GM23248 (cell line): ENCODE measurements around the gene PDCD5.

Source experiments
- EZH2 ChIP-seq: fragments of 200-600 bp; sonication (generic); IDR thresholded peaks from 2 replicates; pipeline ENCODE4 v1.6.1; 2018; ENCODE audit warnings: antibody characterized with exemption, mild to moderate bottlenecking; ENCODE audit not compliant: insufficient read depth, poor library complexity, severe bottlenecking
- EZH2phosphoT487 ChIP-seq: fragments of 200-600 bp; sonication (generic); IDR thresholded peaks from 2 replicates; pipeline ENCODE4 v1.6.1; 2018; ENCODE audit warnings: antibody characterized with exemption, moderate library complexity, mild to moderate bottlenecking, low read depth; ENCODE audit not compliant: insufficient read depth

DNA sequence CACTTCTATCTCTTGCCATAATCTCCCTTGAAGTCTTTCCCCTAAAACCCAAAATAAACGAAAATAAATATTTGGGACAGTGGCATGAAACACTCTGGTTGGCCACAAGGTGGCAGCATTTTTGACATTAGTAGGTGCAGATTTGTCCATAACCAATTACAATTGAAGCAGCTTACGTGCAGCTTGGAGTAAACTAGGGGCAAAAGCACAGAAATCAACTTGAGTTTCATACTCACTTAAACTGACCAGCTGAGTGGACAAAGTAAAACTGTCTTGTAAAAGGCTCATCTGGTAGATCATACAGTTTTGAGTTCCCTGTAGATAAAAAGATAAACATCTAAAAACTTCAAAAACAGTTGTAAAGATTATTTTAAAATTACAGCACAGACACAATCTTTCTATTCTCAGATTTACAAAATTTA is 18.8 kb downstream of the PDCD5 start:
- TF ChIP-seq EZH2 (no peak), EZH2phosphoT487 (no peak)
